HS-5 (cell line): ENCODE data around the gene TMEM130.

Experiments used
- DNase-seq: peaks from one replicate; pipeline ENCODE4 v3.0.0-alpha.2; 2012; ENCODE audit warnings: low read depth

The TMEM130 gene

DNA sequence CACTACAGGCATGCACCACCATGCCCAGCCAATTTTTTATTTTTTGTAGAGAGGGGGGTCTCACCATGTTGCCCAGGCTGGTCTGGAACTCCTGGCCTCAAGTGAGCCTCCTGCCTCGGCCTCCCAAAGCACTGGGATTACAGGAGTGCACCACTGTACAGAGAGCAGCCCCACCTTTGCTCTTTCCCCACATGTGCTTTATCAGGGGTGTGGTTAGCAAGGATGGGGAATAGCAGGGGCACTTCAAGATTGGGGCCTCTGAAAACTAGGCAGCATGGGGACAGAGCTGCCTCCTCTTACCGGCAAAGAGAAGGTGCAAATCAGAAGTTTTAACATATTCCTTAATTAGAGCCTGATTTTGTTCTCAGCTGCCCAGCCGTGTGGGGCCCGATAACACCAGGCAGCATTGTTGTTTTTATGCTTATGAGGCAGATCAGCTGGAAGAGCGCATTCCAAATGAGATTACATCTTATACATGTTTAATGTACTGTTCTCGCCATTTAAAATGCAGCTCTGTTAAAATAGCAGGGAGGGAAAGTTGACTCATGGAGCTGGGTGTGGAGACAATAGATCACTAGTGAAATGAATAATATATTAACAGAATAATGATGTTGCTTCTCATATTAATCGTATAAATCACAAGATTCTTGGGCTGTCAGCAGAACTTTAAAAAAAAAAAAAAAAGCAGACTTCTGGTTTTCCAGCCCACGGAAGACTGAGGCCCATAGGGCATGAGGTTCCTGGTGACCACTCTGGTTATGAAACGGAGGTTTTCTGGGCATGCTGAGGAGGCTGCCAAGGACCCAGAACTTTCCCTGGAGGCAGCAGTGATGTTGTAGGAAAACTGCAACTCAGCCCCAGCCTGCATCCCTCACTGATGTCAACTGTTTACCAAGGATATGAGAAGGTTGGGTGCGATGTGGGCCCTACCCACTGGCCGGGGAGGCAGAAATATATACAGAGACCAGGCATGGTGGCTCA lies 62.5 kb downstream of the TMEM130 start:
- no peak for DNase-seq

DNA sequence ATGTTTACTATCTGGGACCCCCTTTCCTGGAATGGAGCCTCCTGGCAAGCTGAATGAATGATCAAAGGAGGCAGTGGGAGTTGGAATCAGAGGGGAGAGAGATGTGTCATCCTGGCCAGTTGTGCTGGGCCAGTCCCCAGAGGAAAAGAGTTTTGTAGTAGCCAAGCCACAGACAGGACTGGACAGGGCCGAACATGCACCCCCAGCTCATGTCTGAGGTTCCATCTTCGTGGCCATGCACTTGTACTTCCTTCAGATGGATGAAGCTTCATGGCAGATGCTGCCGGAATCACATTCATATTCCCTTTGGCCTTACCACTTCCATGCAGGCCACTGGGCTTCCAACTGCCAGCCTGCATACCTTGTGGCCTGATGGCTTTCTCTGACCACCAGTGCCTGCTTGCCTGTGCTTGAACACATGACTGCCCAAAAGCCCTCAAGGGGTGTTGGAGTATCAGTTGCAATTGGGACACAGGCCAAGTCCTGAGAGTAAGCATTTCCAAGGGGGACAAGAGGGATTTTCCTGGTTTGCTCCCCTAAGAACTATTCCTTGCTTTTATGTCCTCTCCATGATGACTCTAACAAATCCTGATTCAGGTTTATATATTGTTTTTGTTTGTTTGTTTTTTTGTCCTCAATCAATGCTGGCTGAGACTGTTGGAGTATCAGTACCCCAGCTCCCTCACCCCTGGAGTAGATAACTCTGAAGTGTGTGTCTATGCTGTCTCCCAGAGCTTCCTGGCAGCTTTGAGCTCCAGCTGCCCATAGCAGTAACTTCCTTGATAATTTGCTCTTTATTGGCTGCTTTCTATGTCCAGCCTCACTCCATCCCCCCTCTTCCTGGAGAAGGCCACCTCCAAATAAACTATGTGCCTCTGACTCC lies 63.6 kb downstream of the TMEM130 start:
- DNase-seq = no peak

DNA sequence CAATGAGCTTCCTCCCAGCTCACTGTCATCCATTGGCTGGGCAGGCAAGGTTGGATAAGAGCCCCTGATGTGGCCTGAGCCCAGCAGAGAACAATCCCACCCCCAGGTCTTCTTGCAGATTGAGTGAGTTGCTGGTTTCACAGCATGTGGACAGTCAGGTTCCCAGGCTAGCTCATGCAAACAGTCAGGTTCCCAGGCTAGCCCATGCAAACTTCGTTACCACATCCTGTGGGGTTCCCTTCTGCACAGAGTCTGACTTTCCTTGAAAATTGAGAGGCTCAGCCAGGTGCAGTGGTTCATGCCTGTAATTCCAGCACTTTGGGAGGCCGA lies 67.1 kb downstream of the TMEM130 start:
- no peak for DNase-seq

DNA sequence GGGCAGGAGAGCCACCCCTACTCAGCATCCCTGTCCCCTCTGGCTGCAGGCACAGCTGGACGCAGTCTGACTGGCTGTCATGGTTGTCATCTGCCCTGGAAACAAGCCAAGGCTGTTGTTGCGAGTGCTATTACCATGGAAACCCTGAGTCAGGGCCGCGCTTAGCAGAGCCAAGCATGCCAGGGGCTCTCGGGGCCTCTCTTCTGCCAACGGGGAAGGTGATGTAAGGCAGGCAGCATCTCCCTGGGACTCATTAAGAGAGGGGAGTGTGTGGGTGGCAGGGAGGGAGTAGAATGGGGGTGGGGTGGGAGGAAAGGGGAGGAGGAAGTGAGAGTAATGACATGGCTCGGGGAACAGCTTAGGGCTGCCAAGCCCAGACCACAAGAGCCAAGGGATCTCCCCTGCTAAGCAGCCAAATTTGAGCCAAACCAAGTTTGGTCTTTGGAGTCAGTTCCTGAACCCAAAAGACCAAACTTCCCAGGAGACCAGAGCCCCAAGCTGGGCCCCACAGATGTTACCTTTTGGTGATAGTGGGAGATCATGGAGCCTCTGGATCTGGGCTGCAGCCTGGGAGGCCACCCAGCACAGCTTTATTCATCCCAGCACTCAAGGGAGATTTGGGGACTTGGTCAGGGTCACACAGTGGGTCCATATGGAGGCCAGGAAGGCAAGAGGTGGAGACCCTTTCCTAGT lies 67.6 kb downstream of the TMEM130 start:
- DNase-seq = no peak

DNA sequence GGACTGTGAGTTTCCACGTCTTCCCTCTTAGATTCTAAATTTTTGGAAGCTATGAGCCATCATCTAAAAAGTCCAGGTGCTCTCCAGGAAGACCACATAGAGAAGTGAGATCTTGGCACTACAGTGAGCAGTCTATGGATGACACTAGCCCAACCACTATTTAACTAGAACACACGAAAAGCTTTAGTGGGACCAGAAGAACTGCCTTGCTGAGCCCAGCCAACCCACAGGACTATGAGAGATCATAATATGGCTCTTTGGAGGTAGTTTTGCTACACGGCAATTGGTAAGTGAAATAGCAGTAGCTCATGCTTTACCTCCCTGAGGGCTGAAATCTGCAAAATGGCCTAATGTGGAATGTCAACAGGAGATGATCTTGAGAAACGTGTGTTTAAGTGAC lies 68.8 kb downstream of the TMEM130 start:
- no peak for DNase-seq

DNA sequence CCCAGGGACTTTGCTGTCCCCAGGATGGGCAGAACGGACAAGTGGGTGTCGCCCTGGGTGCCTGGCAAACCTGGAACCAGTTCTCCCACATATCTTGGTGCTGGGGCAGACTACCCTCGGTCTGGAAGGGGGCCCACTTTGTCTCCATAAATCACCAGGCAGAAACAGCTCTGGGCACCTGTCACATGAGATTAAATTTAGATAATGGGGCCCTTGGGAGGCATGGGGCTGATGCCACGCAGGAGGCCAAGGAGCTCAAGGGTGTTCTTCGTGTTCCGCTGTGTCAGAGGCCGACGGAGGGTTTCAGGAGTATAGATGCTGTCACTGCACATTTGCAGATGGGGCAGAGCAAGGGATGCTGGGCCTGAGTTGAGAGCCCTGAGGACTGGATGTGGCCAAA lies 72.7 kb downstream of the TMEM130 start:
- no peak for DNase-seq
